Measurements from ENCODE around the gene PBX3.

Gene PBX3

GRCh38 chr9:125909459-125909858, 162.3 kb downstream of the PBX3 start:
- Histone ChIP-seq H3K9me3 (ENCODE audit: control insufficient read depth, low read length) (no peaks in the 10 kb centered on the region), H2AFZ (no peak overlapping the region), H3K4me3 (ENCODE audit: low read depth, low read length) (no peak overlapping the region), H3K79me2 (peaks cover 11% of the 10 kb centered on the region), H3K4me2 (ENCODE audit: low read length) (no peak overlapping the region), H3K27ac (no peak overlapping the region), H3K9ac (no peak overlapping the region), H3K4me1 (peaks cover 20% of the 10 kb centered on the region), H3K36me3 (ENCODE audit: control insufficient read depth, insufficient read depth, low read length) (no peaks in the 10 kb centered on the region), H3K27me3 (ENCODE audit: control insufficient read depth, insufficient read depth, low read length) (no peaks in the 10 kb centered on the region)
- TF ChIP-seq CTCF (IDR thresholded peaks at IDR 0.05), result no peak

GRCh38 chr9:125910286-125910685, 163.1 kb downstream of the PBX3 start:
- no peak for TF ChIP-seq CTCF (IDR thresholded peaks at IDR 0.05)
- H3K9ac ChIP-seq, result no peak overlapping the region

GRCh38 chr9:125911861-125912644, 164.9 kb downstream of the PBX3 start:
- no peaks in the 10 kb centered on the region for H3K9me3 ChIP-seq (ENCODE audit: control insufficient read depth, low read length)
- H3K4me3 ChIP-seq (ENCODE audit: low read depth, low read length), result no peak overlapping the region
- no peaks in the 10 kb centered on the region for H3K27me3 ChIP-seq (ENCODE audit: control insufficient read depth, insufficient read depth, low read length)
- H3K9ac ChIP-seq, result no peak overlapping the region
- no peak overlapping the region for H2AFZ ChIP-seq
- peaks cover 16% of the 10 kb centered on the region for H3K79me2 ChIP-seq
- H3K4me2 ChIP-seq (ENCODE audit: low read length), result no peak overlapping the region
- H3K4me1 ChIP-seq, result peaks cover 19% of the 10 kb centered on the region
- no peak overlapping the region for H3K27ac ChIP-seq
- no peak for TF ChIP-seq CTCF (IDR thresholded peaks at IDR 0.05)
- no peaks in the 10 kb centered on the region for H3K36me3 ChIP-seq (ENCODE audit: control insufficient read depth, insufficient read depth, low read length)

More at GRCh38 chr9:125910286-125910685, 163.1 kb downstream of the PBX3 start:
- Histone ChIP-seq H3K4me2 (ENCODE audit: low read length) (no peak overlapping the region), H3K27me3 (ENCODE audit: control insufficient read depth, insufficient read depth, low read length) (no peaks in the 10 kb centered on the region), H3K79me2 (peaks cover 12% of the 10 kb centered on the region), H3K4me1 (peaks cover 21% of the 10 kb centered on the region), H2AFZ (no peak overlapping the region), H3K27ac (no peak overlapping the region), H3K9me3 (ENCODE audit: control insufficient read depth, low read length) (no peaks in the 10 kb centered on the region), H3K4me3 (ENCODE audit: low read depth, low read length) (no peak overlapping the region), H3K36me3 (ENCODE audit: control insufficient read depth, insufficient read depth, low read length) (no peaks in the 10 kb centered on the region)

- H3K9ac ChIP-seq, result no peak overlapping the region
- no peak overlapping the region for H3K4me3 ChIP-seq (ENCODE audit: low read depth, low read length)
- no peaks in the 10 kb centered on the region for H3K27me3 ChIP-seq (ENCODE audit: control insufficient read depth, insufficient read depth, low read length)
- no peaks in the 10 kb centered on the region for H3K36me3 ChIP-seq (ENCODE audit: control insufficient read depth, insufficient read depth, low read length)
- H3K79me2 ChIP-seq, result peaks cover 15% of the 10 kb centered on the region
- H3K4me1 ChIP-seq, result peaks cover 15% of the 10 kb centered on the region
- TF ChIP-seq CTCF (IDR thresholded peaks at IDR 0.05), result no peak
- no peak overlapping the region for H2AFZ ChIP-seq
- H3K9me3 ChIP-seq (ENCODE audit: control insufficient read depth, low read length), result no peaks in the 10 kb centered on the region
- no peak overlapping the region for H3K27ac ChIP-seq
- H3K4me2 ChIP-seq (ENCODE audit: low read length), result no peak overlapping the region
Observed at GRCh38 chr9:125912667-125913066, 165.5 kb downstream of the PBX3 start.

GRCh38 chr9:125913551-125913950, 166.4 kb downstream of the PBX3 start:
- peaks cover 14% of the 10 kb centered on the region for H3K79me2 ChIP-seq
- no peak overlapping the region for H3K4me3 ChIP-seq (ENCODE audit: low read depth, low read length)
- H3K36me3 ChIP-seq (ENCODE audit: control insufficient read depth, insufficient read depth, low read length), result no peaks in the 10 kb centered on the region
- no peak overlapping the region for H3K9ac ChIP-seq
- H2AFZ ChIP-seq, result no peak overlapping the region
- H3K4me2 ChIP-seq (ENCODE audit: low read length), result no peak overlapping the region
- peak overlapping the region; percentile 29 for H3K27ac ChIP-seq
- no peak for TF ChIP-seq CTCF (IDR thresholded peaks at IDR 0.05)
- H3K27me3 ChIP-seq (ENCODE audit: control insufficient read depth, insufficient read depth, low read length), result no peaks in the 10 kb centered on the region
- H3K9me3 ChIP-seq (ENCODE audit: control insufficient read depth, low read length), result no peaks in the 10 kb centered on the region
- peaks cover 12% of the 10 kb centered on the region for H3K4me1 ChIP-seq

Data from parathyroid adenoma (tissue), 2 donors.